H9 (cell line): ENCODE measurements around the gene DSCAM. TPM values are rescaled to one million over a fixed set of nuclear protein-coding genes. Genes with fewer than 3 reads are reported as not detected.

ENCODE experiments used
- DNase-seq: peaks from one replicate; pipeline ENCODE4 v3.0.0-alpha.2; 2017
- H2AFZ ChIP-seq: one replicate; pipeline ENCODE4 v1.6.1; 2013; ENCODE audit warnings: mild to moderate bottlenecking, low read length, control low read depth, moderate library complexity
- H2AK5ac ChIP-seq: 2 replicates; pipeline ENCODE4 v1.6.1; 2013; ENCODE audit warnings: low read length, control low read depth, mixed read lengths; ENCODE audit not compliant: insufficient read length
- H2BK120ac ChIP-seq: one replicate; pipeline ENCODE4 v1.6.1; 2013; ENCODE audit warnings: low read depth, mild to moderate bottlenecking, low read length, control low read depth, inconsistent platforms; ENCODE audit not compliant: poor library complexity, severe bottlenecking
- H2BK12ac ChIP-seq: 2 replicates; pipeline ENCODE4 v1.6.1; 2013; ENCODE audit warnings: low read length, control low read depth, mixed read lengths, low read depth; ENCODE audit not compliant: insufficient read length
- H2BK15ac ChIP-seq: 2 replicates; pipeline ENCODE4 v1.6.1; 2013; ENCODE audit warnings: low read depth, low read length, control low read depth
- H2BK20ac ChIP-seq: one replicate; pipeline ENCODE4 v1.6.1; 2013; ENCODE audit warnings: low read depth, mild to moderate bottlenecking, low read length, control low read depth, inconsistent platforms; ENCODE audit not compliant: poor library complexity, severe bottlenecking
- H2BK5ac ChIP-seq: 2 replicates; pipeline ENCODE4 v1.6.1; 2013; ENCODE audit warnings: low read length, control low read depth, mixed read lengths; ENCODE audit not compliant: insufficient read length
- H3K14ac ChIP-seq: 2 replicates; pipeline ENCODE4 v1.6.1; 2013; ENCODE audit warnings: low read length, control low read depth; ENCODE audit not compliant: insufficient read depth
- H3K18ac ChIP-seq: 2 replicates; pipeline ENCODE4 v1.6.1; 2013; ENCODE audit warnings: low read depth, mild to moderate bottlenecking, mixed read lengths, low read length, control low read depth; ENCODE audit not compliant: insufficient read length
- H3K23ac ChIP-seq: 2 replicates; pipeline ENCODE4 v1.6.1; 2013; ENCODE audit warnings: low read length, control low read depth, mixed read lengths, low read depth; ENCODE audit not compliant: insufficient read length
- H3K23me2 ChIP-seq: 2 replicates; pipeline ENCODE4 v1.6.1; 2013; ENCODE audit warnings: low read depth, mild to moderate bottlenecking, mixed read lengths, low read length, control low read depth; ENCODE audit not compliant: insufficient read length, poor library complexity, severe bottlenecking
- H3K27ac ChIP-seq: 2 replicates; pipeline ENCODE4 v1.5.1; 2013; ENCODE audit warnings: low read length, control low read depth, mixed read lengths, low read depth; ENCODE audit not compliant: insufficient read length
- H3K27me3 ChIP-seq: 2 replicates; pipeline ENCODE4 v1.6.1; 2013; ENCODE audit warnings: low read length, control low read depth, inconsistent platforms; ENCODE audit not compliant: insufficient read depth
- H3K4ac ChIP-seq: 2 replicates; pipeline ENCODE4 v1.6.1; 2013; ENCODE audit warnings: low read depth, mild to moderate bottlenecking, control low read depth, inconsistent platforms, low read length, moderate library complexity
- H3K4me1 ChIP-seq: 2 replicates; pipeline ENCODE4 v1.6.1; 2013; ENCODE audit warnings: low read length, control low read depth, inconsistent platforms; ENCODE audit not compliant: insufficient read depth
- H3K4me2 ChIP-seq: 2 replicates; pipeline ENCODE4 v1.6.1; 2013; ENCODE audit warnings: low read length, control low read depth, mixed read lengths; ENCODE audit not compliant: insufficient read length, insufficient read depth
- H3K56ac ChIP-seq: 2 replicates; pipeline ENCODE4 v1.6.1; 2013; ENCODE audit warnings: low read depth, mild to moderate bottlenecking, mixed read lengths, low read length, control low read depth; ENCODE audit not compliant: insufficient read length
- H3K79me1 ChIP-seq: 2 replicates; pipeline ENCODE4 v1.6.1; 2013; ENCODE audit warnings: low read depth, mild to moderate bottlenecking, moderate library complexity, low read length, control low read depth, inconsistent platforms; ENCODE audit not compliant: insufficient read depth, poor library complexity, severe bottlenecking
- H3K79me2 ChIP-seq: 2 replicates; pipeline ENCODE4 v1.6.1; 2013; ENCODE audit warnings: low read length, control low read depth, inconsistent platforms; ENCODE audit not compliant: insufficient read depth
- H3K9ac ChIP-seq: 2 replicates; pipeline ENCODE4 v1.6.1; 2013; ENCODE audit warnings: low read length, control low read depth, mixed read lengths; ENCODE audit not compliant: insufficient read length; ENCODE audit errors: extremely low read depth
- H3K9me3 ChIP-seq: one replicate; pipeline ENCODE4 v1.6.1; 2013; ENCODE audit warnings: low read depth, low read length, inconsistent platforms; ENCODE audit not compliant: control insufficient read depth
- H3T11ph ChIP-seq: one replicate; pipeline ENCODE4 v1.6.1; 2013; ENCODE audit warnings: mild to moderate bottlenecking, low read length, control low read depth, inconsistent platforms
- H4K20me1 ChIP-seq: one replicate; pipeline ENCODE4 v1.6.1; 2013; ENCODE audit not compliant: control insufficient read depth, insufficient read length, insufficient read depth
- H4K5ac ChIP-seq: 2 replicates; pipeline ENCODE4 v1.6.1; 2013; ENCODE audit warnings: low read depth, mild to moderate bottlenecking, mixed read lengths, low read length, control low read depth; ENCODE audit not compliant: insufficient read length
- H4K8ac ChIP-seq: replicated peaks from 2 replicates; pipeline ENCODE4 v1.6.1; 2013; ENCODE audit warnings: low read length, control low read depth, mixed read lengths, low read depth; ENCODE audit not compliant: insufficient read length
- H4K91ac ChIP-seq: 2 replicates; pipeline ENCODE4 v1.6.1; 2013; ENCODE audit warnings: low read depth, mild to moderate bottlenecking, moderate library complexity, mixed read lengths, low read length, control low read depth; ENCODE audit not compliant: insufficient read length
- H3K27ac Mint-ChIP-seq, 3 experiments: 2 replicates in 2 of 3; 3 replicates in 1 of 3; pipeline ENCODE4 v1.8.0; 2020 to 2021; ENCODE audit warnings: mixed read lengths in 3 of 3, mild to moderate bottlenecking in 1 of 3, moderate library complexity in 1 of 3
- H3K27me3 Mint-ChIP-seq: 2 replicates; pipeline ENCODE4 v1.8.0; 2021; ENCODE audit warnings: low read depth, mild to moderate bottlenecking, moderate library complexity, mixed read lengths
- H3K36me3 Mint-ChIP-seq, 3 experiments: 2 replicates in 2 of 3; 3 replicates in 1 of 3; pipeline ENCODE4 v1.8.0; 2020 to 2021; ENCODE audit warnings: low read depth in 3 of 3, mixed read lengths in 3 of 3; ENCODE audit not compliant: insufficient read depth in 1 of 3
- H3K4me1 Mint-ChIP-seq, 2 experiments: 2 replicates each; pipeline ENCODE4 v1.8.0; 2020; ENCODE audit warnings: mixed read lengths in 2 of 2
- H3K4me3 Mint-ChIP-seq, 2 experiments: 2 replicates in 1 of 2; 3 replicates in 1 of 2; pipeline ENCODE4 v1.8.0; 2020 to 2021; ENCODE audit warnings: mild to moderate bottlenecking in 2 of 2, mixed read lengths in 2 of 2, moderate library complexity in 1 of 2
- H3K9me3 Mint-ChIP-seq, 2 experiments: 2 replicates in 1 of 2; 3 replicates in 1 of 2; pipeline ENCODE4 v1.8.0; 2020; ENCODE audit warnings: mild to moderate bottlenecking in 2 of 2, mixed read lengths in 2 of 2, moderate library complexity in 1 of 2
- CTCF ChIP-seq: fragments of 200-600 bp; sonication (generic); conservative IDR thresholded peaks from 3 replicates; pipeline ENCODE4 v1.8.0; 2021; ENCODE audit warnings: antibody characterized with exemption, mild to moderate bottlenecking
- WGBS: extraction: QIAGEN DNeasy Blood & Tissue Kit; methylation state at CpG from one replicate; pipeline ENCODE4 v1.1.7; 2013; ENCODE audit warnings: missing lambda C conversion rate, low lambda C conversion rate, mixed read lengths; ENCODE audit not compliant: insufficient read length; ENCODE audit errors: extremely low coverage; 5-methylcytosine and 5-hydroxymethylcytosine counted together
- total RNA-seq: library from RNA; stranded (reverse); gene quantifications from 2 replicates; pipeline ENCODE4 v1.2.1, GENCODE V29; 2021

DSCAM gene
- total RNA-seq, 1 experiment from 2014 or later, result 0.17 TPM

- Histone ChIP-seq H2AK5ac (no peak overlapping the region), H3K18ac (no peak overlapping the region), H3T11ph (no peak overlapping the region), H3K4me1 (no peaks in the 10 kb centered on the region), H3K9me3 (no peaks in the 10 kb centered on the region), H3K27me3 (no peaks in the 10 kb centered on the region), H4K5ac (no peak overlapping the region), H3K23me2 (no peaks in the 10 kb centered on the region), H2BK12ac (no peak overlapping the region), H3K79me2 (no peaks in the 10 kb centered on the region), H2AFZ (no peak overlapping the region), H4K91ac (no peak overlapping the region), H2BK120ac (no peak overlapping the region), H3K9ac (no peak overlapping the region), H3K79me1 (no peaks in the 10 kb centered on the region), H2BK20ac (no peak overlapping the region), H3K23ac (no peak overlapping the region), H3K27ac (no peak overlapping the region), H4K8ac (no peak overlapping the region), H3K4ac (no peak overlapping the region), H3K4me2 (no peak overlapping the region), H2BK5ac (no peak overlapping the region), H3K56ac (no peak overlapping the region), H2BK15ac (no peak overlapping the region), H3K14ac (no peak overlapping the region), H4K20me1 (no peaks in the 10 kb centered on the region)
- no peak for DNase-seq
- Mint-ChIP-seq H3K27ac (no peak overlapping the region), H3K4me3 (no peak overlapping the region), H3K4me1 (no peaks in the 10 kb centered on the region), H3K36me3 (peaks cover 0 to 9% (median 6%) of the 10 kb centered on the region in 3 experiments; a peak in 2 of 7 replicates), H3K9me3 (peaks cover 4 to 8% of the 10 kb centered on the region in 2 experiments; a peak in 4 of 5 replicates), H3K27me3 (0 out of 2 replicates have a peak, but pooled peaks cover 1% of the 10 kb centered on the region)
- no peak for TF ChIP-seq CTCF
- no CpG with 5 or more reads among the region's 4 CpGs for WGBS
These were observed 315.4 kb downstream of the DSCAM start for GRCh38 chr21:40531431-40532110.
